GM23338 (cell line): ENCODE measurements around the gene SLX4IP. TPM values are rescaled to one million over a fixed set of nuclear protein-coding genes. Genes with fewer than 3 reads are reported as not detected.

Source experiments
- ATAC-seq: fragments of 200-7000 bp; cut with Tn5 transposase; 3 replicates; pipeline ENCODE4 v1.9.1; 2020
- DNase-seq: peaks from one replicate; pipeline ENCODE4 v3.0.0-alpha.2; 2015; ENCODE audit warnings: low spot score
- H2AFZ ChIP-seq: fragments of 200-600 bp; sonication (generic); 2 replicates; pipeline ENCODE4 v1.8.0; 2016; ENCODE audit warnings: antibody characterized with exemption, mild to moderate bottlenecking, moderate library complexity
- H3F3A ChIP-seq: fragments of 200-600 bp; sonication (generic); replicated peaks from 2 replicates; pipeline ENCODE4 v1.8.0; 2017; ENCODE audit warnings: antibody characterized with exemption, mixed run types, low read depth
- H3K27ac ChIP-seq: fragments of 200-600 bp; sonication (generic); 2 replicates; pipeline ENCODE4 v1.6.1; 2016; ENCODE audit warnings: low read depth
- H3K27me3 ChIP-seq: fragments of 200-600 bp; sonication (generic); 2 replicates; pipeline ENCODE4 v1.8.0; 2016; ENCODE audit warnings: mild to moderate bottlenecking, mixed run types, moderate library complexity; ENCODE audit not compliant: insufficient read depth
- H3K36me3 ChIP-seq: fragments of 200-600 bp; sonication (generic); 2 replicates; pipeline ENCODE4 v1.8.0; 2016; ENCODE audit warnings: mild to moderate bottlenecking; ENCODE audit not compliant: insufficient read depth
- H3K4me1 ChIP-seq: fragments of 200-600 bp; sonication (generic); 2 replicates; pipeline ENCODE4 v1.8.0; 2016; ENCODE audit warnings: mild to moderate bottlenecking, moderate library complexity; ENCODE audit not compliant: insufficient read depth
- H3K4me2 ChIP-seq: fragments of 200-600 bp; sonication (generic); 2 replicates; pipeline ENCODE4 v1.7.1; 2017; ENCODE audit warnings: mixed run types
- H3K4me3 ChIP-seq: fragments of 200-600 bp; sonication (generic); 2 replicates; pipeline ENCODE4 v1.6.1; 2016; ENCODE audit warnings: mixed run types
- H3K79me2 ChIP-seq: fragments of 200-600 bp; sonication (generic); replicated peaks from 2 replicates; pipeline ENCODE4 v1.8.0; 2017; ENCODE audit warnings: mild to moderate bottlenecking; ENCODE audit not compliant: insufficient read depth
- H3K9me2 ChIP-seq: fragments of 200-600 bp; sonication (generic); 2 replicates; pipeline ENCODE4 v1.8.0; 2017; ENCODE audit not compliant: insufficient read depth
- H4K20me1 ChIP-seq: fragments of 200-600 bp; sonication (generic); replicated peaks from 2 replicates; pipeline ENCODE4 v1.8.0; 2017; ENCODE audit warnings: mild to moderate bottlenecking; ENCODE audit not compliant: insufficient read depth
- H3K27ac Mint-ChIP-seq: 2 replicates; pipeline ENCODE4 v1.8.0; 2020; ENCODE audit warnings: inconsistent platforms, mild to moderate bottlenecking, moderate library complexity, mixed read lengths
- H3K27me3 Mint-ChIP-seq: 3 replicates; pipeline ENCODE4 v1.8.0; 2022; ENCODE audit warnings: low read depth, mild to moderate bottlenecking, moderate library complexity, mixed read lengths, inconsistent platforms; ENCODE audit not compliant: insufficient read depth, poor library complexity
- H3K36me3 Mint-ChIP-seq: 3 replicates; pipeline ENCODE4 v1.8.0; 2021; ENCODE audit warnings: low read depth, mild to moderate bottlenecking, inconsistent platforms, moderate library complexity, mixed read lengths
- H3K4me1 Mint-ChIP-seq: 3 replicates; pipeline ENCODE4 v1.8.0; 2020; ENCODE audit warnings: mild to moderate bottlenecking, inconsistent platforms, mixed read lengths
- H3K4me3 Mint-ChIP-seq: 3 replicates; pipeline ENCODE4 v1.8.0; 2021; ENCODE audit warnings: moderate library complexity, mild to moderate bottlenecking, inconsistent platforms, mixed read lengths
- H3K9me3 Mint-ChIP-seq: 3 replicates; pipeline ENCODE4 v1.8.0; 2020; ENCODE audit warnings: moderate library complexity, mild to moderate bottlenecking, inconsistent platforms, mixed read lengths
- CREB1 ChIP-seq: fragments of 250-450 bp; sonication (Bioruptor Pico); IDR thresholded peaks from 2 replicates; pipeline ENCODE4 v1.5.0; 2020; ENCODE audit warnings: low read depth, mild to moderate bottlenecking, moderate library complexity
- CTCF ChIP-seq, 2 experiments: fragments of 200-600 bp in 1 of 2; sonication (generic) in 1 of 2; conservative IDR thresholded peaks; 2 replicates each; pipeline versions ENCODE4 v1.5.1 to v1.6.1; 2016 to 2017; ENCODE audit warnings: antibody characterized with exemption in 2 of 2, low read depth in 2 of 2, mild to moderate bottlenecking in 2 of 2, moderate library complexity in 1 of 2
- ETS1 ChIP-seq: IDR thresholded peaks from 2 replicates; pipeline ENCODE4 v1.6.1; 2016; ENCODE audit warnings: antibody characterized with exemption
- EZH2 ChIP-seq: fragments of 200-600 bp; sonication (generic); IDR thresholded peaks from one replicate; pipeline ENCODE4 v1.8.0; 2017; ENCODE audit warnings: antibody characterized with exemption, mild to moderate bottlenecking, low read depth; ENCODE audit not compliant: unreplicated experiment
- EZH2phosphoT487 ChIP-seq: fragments of 200-600 bp; sonication (generic); IDR thresholded peaks from one replicate; pipeline ENCODE4 v1.8.1; 2018; ENCODE audit warnings: antibody characterized with exemption; ENCODE audit not compliant: unreplicated experiment
- JUNB ChIP-seq: IDR thresholded peaks from one replicate; pipeline ENCODE4 v1.6.1; 2016; ENCODE audit warnings: antibody characterized with exemption; ENCODE audit not compliant: unreplicated experiment
- NANOG ChIP-seq: IDR thresholded peaks from 2 replicates; pipeline ENCODE4 v1.6.1; 2016; ENCODE audit warnings: antibody characterized with exemption, borderline replicate concordance
- POLR2AphosphoS5 ChIP-seq: IDR thresholded peaks from 2 replicates; pipeline ENCODE4 v1.6.1; 2016; ENCODE audit warnings: antibody characterized with exemption, low read depth
- STAT1 ChIP-seq: IDR thresholded peaks from one replicate; pipeline ENCODE4 v1.6.1; 2016; ENCODE audit warnings: antibody characterized with exemption; ENCODE audit not compliant: unreplicated experiment
- ZNF114 ChIP-seq: fragments of 250-450 bp; sonication (Bioruptor Pico); IDR thresholded peaks from 2 replicates; pipeline ENCODE4 v1.5.0; 2020; ENCODE audit warnings: mild to moderate bottlenecking, moderate library complexity
- ZNF331 ChIP-seq: fragments of 250-450 bp; sonication (Bioruptor Pico); IDR thresholded peaks from 2 replicates; pipeline ENCODE4 v1.5.0; 2020; ENCODE audit warnings: low read depth, mild to moderate bottlenecking, moderate library complexity
- ZNF462 ChIP-seq: fragments of 250-450 bp; sonication (Bioruptor Pico); IDR thresholded peaks from 2 replicates; pipeline ENCODE4 v1.5.0; 2020; ENCODE audit warnings: mild to moderate bottlenecking, moderate library complexity
- polyA plus RNA-seq: library from polyadenylated mRNA; unstranded; fragments of >200 nt; fragmentation: Nextera tagmentation; extraction: Ambion mirVana; gene quantifications from 2 replicates; pipeline ENCODE4 v1.2.1, GENCODE V29; 2016
- total RNA-seq: library from RNA; depleted of rRNA; stranded (reverse); fragments of >200 nt; shearing (Covaris generic); gene quantifications from 2 replicates; pipeline ENCODE4 v1.2.3, GENCODE V29; 2014
- TF ChIP-seq, protein P1 (sequence below): IDR thresholded peaks from one replicate; pipeline ENCODE4 v1.6.1; 2018; ENCODE audit warnings: antibody characterized with exemption; ENCODE audit not compliant: unreplicated experiment

The SLX4IP gene
- total and polyA plus RNA-seq, 2 experiments from 2014 or later, result 9.1 to 9.8 TPM

DNA sequence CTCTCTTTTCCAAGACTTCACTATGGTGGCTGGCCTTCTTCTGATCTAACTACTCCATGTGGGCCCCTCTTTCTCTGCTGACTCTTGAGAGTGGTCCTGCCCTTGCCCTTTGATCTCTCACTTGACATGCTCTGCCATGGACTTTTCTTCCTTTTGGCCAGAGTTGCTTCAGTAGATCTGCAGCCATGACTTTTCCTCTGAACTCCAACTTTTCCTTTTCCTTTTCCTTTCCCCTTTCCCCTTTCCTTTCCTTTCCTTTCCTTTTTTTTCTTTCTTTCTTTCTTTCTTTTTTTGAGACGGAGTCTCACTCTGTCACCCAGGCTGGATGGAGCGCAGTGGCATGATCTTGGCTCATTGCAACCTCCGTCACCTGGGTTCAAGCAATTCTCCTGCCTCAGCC, 150.2 kb downstream of the SLX4IP start:
- Mint-ChIP-seq H3K9me3 (no peaks in the 10 kb centered on the region; the same call in 2 of the 3 replicates), H3K4me3 (no peak overlapping the region), H3K27ac (no peak overlapping the region; the same call in 1 of the 2 replicates), H3K4me1 (peaks cover 32% of the 10 kb centered on the region), H3K27me3 (no peaks in the 10 kb centered on the region), H3K36me3 (no peaks in the 10 kb centered on the region)
- Histone ChIP-seq H3K27ac (no peak overlapping the region), H3K4me1 (0 out of 2 replicates have a peak, but pooled peaks cover 13% of the 10 kb centered on the region), H3F3A (no peaks in the 10 kb centered on the region), H3K4me3 (no peak overlapping the region), H3K9me2 (no peaks in the 10 kb centered on the region), H3K27me3 (no peaks in the 10 kb centered on the region), H4K20me1 (no peaks in the 10 kb centered on the region), H3K36me3 (no peaks in the 10 kb centered on the region), H3K79me2 (no peaks in the 10 kb centered on the region), H2AFZ (no peak overlapping the region), H3K4me2 (no peak overlapping the region)
- TF ChIP-seq ETS1 (no peak), CREB1 (no peak), ZNF114 (CRISPR knock-in tag) (no peak), JUNB (no peak), ZNF462 (CRISPR knock-in tag) (no peak), STAT1 (no peak), ZNF331 (CRISPR knock-in tag) (no peak), POLR2AphosphoS5 (no peak), NANOG (no peak), EZH2 (no peak), CTCF (conservative IDR thresholded peaks at IDR 0.05; ENCODE audit: low read depth in 2 of 2) (no peak), EZH2phosphoT487 (no peak)
- TF ChIP-seq, protein P1, sequence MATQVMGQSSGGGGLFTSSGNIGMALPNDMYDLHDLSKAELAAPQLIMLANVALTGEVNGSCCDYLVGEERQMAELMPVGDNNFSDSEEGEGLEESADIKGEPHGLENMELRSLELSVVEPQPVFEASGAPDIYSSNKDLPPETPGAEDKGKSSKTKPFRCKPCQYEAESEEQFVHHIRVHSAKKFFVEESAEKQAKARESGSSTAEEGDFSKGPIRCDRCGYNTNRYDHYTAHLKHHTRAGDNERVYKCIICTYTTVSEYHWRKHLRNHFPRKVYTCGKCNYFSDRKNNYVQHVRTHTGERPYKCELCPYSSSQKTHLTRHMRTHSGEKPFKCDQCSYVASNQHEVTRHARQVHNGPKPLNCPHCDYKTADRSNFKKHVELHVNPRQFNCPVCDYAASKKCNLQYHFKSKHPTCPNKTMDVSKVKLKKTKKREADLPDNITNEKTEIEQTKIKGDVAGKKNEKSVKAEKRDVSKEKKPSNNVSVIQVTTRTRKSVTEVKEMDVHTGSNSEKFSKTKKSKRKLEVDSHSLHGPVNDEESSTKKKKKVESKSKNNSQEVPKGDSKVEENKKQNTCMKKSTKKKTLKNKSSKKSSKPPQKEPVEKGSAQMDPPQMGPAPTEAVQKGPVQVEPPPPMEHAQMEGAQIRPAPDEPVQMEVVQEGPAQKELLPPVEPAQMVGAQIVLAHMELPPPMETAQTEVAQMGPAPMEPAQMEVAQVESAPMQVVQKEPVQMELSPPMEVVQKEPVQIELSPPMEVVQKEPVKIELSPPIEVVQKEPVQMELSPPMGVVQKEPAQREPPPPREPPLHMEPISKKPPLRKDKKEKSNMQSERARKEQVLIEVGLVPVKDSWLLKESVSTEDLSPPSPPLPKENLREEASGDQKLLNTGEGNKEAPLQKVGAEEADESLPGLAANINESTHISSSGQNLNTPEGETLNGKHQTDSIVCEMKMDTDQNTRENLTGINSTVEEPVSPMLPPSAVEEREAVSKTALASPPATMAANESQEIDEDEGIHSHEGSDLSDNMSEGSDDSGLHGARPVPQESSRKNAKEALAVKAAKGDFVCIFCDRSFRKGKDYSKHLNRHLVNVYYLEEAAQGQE, result no peak
- ATAC-seq, result no peak
- DNase-seq, result no peak
